ENCODE results near the gene PRDX5.

The PRDX5 gene

DNA sequence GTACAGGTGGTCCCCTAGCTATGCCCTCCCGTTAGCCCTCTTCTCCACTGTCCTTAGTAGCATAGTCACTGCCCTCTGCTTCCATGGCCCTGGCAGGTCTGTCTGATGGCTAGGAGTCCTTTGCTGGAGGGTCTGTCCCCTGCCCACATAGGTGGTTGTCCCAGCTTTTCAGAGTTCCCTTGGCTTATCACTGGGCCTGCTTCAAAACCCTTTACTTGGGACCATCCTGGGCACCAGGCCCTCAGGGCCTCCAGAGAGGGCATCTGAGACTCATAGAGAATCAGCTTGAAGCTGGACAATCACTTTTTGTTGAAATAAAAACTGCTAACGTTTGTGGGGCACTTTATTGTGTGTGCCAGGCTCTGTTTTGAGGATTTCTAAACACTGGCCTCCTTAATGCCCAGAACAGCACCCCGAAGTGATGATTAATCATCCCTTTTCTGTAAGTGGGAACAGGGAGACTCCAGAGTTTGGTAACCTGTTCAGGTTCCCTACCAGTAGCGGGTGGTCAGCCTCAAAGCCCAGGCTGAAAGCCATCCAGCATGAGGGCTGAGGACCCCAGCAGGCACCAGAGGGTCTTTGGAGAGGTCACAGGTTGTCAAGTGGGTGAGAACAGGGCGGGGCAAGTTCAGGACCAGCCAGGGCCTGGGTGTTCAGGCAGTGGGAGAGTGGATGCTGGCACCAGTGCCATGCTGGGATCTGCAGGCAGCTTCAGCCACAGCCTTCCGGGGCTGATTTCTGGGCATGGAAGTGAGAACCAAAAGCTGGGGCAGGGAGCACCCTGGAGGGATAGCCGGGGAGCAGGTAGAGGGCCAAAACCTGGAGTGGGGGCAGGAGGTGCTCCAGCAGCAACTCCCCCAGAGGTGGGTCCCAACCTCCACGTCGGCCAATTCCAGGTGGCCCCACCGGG is 27.3 kb upstream of the PRDX5 start:
- DNase-seq = no peak

DNA sequence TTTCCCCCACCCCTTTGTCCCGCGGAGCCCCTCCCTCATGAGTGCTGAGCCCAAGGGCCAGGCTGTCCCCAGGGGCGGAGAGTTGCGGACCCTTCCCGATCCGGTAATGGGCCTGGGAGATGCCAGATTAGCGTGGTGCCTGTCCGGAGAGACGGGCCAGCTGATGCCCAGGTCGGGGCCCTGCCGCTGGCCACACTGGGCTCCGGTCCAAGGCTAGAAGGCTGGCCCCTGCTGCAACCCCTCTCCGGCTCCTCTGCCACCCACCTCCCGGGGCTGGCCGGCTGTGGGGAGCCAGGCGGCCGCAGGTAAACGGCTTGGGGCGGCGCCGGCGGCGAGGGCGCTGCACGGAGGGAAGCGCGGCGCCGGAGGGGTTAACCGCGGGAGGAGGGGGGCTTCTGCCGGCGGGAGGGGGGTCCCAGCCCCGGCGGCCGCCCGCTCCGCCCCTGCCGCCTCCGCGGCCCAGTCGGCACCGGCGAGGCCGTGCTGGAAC is 26.6 kb upstream of the PRDX5 start, which contains the start of gene KCNK4:
Gene KCNK4 (plus strand): TSS at position 41 of the 490 bp plus-strand sequence. CDS start 1,717 bp downstream, outside the sequence.
- DNase-seq = no peak

DNA sequence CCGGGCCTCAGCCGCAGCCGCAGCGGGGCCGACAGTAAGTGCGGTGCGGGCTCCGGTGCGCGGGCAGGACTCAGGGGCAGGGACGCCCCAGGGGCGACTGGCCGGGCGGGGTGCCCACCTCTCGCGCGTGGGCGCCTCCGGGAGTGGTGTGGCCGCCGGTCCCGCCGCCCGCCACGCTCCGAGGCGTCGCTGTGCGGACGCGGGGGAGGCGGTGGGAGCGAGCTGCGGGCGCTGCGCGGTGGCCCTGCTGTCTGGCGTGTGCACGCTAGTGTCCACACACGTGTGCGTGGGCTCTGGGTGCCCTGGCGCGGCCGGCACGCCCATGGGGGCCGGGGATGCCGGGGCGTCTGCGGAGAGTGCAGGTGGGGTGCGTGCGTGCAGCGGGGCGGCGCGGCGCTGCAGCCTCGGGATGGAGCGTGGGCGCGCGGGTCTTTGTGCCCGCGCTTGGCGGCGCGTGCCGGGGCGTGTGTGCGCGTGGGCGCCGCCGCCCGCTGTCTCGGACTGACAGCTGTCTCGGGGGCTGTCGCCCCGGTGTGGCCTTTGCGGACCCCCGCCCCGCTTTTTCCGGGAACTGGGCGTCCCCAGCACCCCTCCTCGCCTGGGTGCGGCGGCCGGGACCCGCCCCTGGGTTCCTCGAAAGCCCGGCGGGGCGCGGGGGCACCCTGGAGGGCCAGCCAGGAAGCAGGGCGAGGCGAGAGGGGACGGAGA is 26.0 kb upstream of the PRDX5 start:
- no peak for DNase-seq

DNA sequence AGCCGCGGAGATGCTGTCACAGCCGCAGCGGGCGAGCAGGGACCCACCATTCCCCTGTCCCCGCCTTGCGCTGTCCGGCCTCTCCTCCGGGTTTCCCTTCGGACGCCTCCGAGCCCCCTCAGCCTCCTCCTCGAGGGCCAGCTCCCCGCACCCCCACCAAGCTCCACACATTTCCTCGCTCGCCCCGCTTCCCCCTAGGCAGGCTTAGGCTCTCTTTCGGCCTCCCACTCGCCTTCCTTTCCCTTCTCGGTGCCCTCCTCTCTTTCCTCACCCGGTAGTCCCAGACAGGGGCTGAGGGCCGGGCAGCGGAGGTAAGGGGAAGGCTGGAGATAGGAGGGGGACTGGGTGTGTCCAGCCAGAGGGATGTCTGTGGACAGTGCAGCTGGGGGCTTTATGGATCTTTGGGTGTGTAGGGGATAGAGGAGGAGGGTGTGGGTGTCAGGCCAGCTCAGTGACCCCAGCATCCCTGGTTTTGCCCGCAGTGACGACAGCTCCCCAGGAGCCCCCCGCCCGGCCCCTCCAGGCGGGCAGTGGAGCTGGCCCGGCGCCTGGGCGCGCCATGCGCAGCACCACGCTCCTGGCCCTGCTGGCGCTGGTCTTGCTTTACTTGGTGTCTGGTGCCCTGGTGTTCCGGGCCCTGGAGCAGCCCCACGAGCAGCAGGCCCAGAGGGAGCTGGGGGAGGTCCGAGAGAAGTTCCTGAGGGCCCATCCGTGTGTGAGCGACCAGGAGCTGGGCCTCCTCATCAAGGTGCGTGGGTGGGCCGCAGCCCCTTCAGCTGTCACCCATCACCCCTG is 25.3 kb upstream of the PRDX5 start:
- DNase-seq = no peak

DNA sequence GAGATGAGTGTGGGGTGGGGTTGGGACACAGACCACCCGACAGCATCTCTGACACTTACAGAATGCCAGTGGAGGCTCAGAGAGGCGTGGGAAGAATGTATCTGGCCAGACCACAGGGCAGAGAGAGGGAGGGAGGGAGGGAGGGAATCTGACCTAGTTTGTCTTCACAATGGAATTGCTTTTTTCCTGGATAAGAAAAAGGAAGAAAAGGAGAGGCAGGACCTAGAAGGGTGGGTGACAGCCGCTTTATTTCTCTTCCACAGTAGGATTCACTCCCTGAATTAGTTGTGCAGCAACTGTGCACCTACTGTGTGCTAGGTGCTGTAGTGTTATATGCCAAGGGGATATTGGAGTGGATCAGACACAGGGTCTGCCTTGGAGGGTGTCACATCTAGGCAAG is 23.1 kb upstream of the PRDX5 start:
- no peak for DNase-seq

DNA sequence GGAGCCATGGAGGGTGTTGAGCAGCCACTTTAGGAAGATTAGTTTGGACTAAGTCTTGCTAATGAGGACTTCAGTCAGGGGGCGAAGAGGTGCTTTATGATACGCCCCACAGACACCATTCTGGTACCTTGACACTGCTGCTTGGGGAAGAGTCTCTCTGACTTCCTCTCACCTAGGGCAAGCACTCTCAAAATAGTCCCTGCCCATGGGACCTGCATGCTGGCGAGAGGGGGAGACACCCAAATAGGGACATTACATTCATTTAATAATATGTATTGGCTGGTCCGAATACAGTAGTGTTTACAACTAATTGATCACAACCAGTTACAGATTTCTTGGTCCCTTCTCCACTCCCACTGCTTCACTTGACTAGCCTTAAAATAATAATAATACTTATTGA is 22.2 kb upstream of the PRDX5 start:
- no peak for DNase-seq

DNA sequence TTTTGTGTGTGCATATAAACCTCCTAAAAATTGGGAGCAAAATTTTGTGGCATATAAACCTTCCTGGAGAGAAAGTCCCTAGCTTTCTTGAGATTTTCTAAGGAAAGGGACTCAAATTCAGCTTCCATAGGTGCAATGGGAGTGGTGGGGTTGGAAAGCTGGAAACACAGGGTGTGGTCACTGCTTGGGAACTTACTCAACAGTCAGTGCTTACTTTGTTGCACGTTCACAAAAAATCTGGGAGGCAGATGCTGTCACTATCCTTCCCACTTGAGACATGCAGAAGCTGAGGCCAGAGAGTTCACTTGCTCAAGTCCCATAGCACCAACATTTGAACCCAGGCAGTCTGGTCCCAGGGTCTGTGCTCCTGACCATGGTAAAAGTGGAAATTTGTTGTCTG is 21.7 kb upstream of the PRDX5 start:
- DNase-seq = no peak

DNA sequence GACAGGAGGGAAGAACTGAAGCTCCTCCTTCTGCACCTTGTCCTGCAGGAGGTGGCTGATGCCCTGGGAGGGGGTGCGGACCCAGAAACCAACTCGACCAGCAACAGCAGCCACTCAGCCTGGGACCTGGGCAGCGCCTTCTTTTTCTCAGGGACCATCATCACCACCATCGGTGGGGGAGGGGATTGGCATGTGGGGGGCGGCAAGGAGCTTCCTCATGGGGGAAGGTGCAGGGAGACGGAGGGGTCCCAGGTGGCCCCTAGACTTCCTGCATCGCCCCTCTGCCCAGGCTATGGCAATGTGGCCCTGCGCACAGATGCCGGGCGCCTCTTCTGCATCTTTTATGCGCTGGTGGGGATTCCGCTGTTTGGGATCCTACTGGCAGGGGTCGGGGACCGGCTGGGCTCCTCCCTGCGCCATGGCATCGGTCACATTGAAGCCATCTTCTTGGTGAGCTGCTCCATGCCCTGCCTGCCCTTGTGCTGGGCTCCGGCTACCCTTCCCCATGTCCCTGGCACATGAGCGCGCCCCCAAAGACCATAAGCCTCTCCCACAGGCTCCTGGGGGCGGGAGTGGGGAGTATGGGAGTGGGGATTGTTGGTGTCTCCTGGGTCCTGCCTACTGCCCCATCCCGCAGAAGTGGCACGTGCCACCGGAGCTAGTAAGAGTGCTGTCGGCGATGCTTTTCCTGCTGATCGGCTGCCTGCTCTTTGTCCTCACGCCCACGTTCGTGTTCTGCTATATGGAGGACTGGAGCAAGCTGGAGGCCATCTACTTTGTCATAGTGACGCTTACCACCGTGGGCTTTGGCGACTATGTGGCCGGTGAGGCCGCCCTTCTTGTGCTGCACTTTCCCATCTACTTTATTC is 20.9 kb upstream of the PRDX5 start:
- DNase-seq = no peak

DNA sequence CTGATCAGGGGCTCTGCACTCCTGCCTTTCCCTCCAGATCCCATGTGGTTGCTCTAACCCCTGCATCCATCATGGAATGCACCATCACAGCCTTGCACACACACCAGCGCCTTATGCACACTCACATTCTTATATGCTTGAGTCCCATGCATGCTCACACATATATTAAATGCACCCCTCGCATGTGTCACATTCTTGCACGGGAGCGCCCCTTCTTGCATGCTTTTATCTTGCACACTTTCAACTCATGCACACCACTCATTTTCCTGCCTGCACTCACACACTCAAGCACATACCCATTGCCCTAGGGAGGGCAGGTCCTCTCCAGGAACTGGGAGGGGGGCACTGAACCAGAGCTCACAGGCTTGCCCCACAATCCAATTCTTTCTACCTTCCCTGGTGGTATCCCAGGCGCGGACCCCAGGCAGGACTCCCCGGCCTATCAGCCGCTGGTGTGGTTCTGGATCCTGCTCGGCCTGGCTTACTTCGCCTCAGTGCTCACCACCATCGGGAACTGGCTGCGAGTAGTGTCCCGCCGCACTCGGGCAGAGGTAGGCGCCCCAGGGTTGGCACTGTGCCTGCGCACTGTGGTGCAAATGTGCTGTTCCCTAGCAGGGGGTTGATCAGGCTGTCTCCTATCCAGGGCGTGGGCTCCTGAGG is 20.1 kb upstream of the PRDX5 start:
- no peak for DNase-seq

DNA sequence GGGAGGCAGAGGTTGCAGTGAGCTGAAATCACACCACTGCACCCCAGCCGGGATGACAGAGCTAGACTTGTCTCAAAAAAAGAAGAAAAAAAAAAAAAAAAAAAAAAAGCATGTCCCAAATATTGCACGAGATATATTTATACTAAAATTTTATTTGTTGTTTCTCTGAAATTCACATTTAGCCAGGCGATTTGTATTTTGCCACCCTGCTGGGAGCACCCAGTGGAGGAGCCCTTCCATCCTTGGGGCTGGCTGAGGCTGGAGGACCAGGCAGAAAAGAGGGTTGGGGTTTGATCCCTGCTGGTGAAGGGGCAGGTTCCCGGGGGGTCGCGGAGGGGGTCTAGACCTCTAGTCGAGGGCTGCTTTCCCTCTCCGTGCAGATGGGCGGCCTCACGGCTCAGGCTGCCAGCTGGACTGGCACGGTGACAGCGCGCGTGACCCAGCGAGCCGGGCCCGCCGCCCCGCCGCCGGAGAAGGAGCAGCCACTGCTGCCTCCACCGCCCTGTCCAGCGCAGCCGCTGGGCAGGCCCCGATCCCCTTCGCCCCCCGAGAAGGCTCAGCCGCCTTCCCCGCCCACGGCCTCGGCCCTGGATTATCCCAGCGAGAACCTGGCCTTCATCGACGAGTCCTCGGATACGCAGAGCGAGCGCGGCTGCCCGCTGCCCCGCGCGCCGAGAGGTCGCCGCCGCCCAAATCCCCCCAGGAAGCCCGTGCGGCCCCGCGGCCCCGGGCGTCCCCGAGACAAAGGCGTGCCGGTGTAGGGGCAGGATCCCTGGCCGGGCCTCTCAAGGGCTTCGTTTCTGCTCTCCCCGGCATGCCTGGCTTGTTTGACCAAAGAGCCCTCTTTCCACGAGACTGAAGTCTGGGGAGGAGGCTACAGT is 18.7 kb upstream of the PRDX5 start:
- DNase-seq = no peak

DNA sequence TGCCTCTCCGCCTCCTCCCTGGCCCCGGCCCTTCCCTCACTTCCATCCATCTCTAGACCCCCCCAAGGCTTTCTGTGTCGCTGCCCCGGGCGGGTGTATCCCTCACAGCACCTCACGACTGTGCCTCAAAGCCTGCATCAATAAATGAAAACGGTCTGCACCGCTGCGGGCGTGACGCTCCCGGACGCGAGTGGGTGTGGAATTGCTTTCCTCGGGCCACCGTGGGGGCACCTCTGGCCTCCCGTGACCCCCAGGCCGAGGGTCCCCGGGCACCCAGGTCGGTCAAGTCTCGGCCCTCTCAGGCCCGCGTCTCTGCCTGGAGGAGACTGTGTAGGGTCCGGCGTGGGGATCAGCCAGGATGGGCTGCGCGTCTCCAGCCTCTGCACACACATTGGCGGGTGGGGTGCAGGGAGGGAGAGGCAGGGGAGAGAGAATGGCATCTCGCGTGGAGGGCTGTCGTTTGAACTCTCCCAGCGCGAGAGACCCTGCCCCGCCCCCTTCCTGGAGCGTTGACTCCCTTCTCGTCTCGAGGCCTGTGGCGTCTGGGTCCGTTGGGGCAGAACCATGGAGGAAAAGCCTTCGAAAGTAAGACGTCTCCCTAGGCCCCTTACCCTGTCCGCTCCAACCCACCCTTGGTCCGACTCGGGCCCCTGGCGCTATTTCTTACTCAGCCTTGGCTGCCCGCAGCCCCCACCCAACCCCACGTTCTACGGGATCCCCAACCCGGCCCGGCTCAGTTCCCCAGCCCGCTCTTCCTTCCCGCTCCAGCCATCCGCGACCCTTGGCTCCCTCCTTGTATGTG is 17.9 kb upstream of the PRDX5 start, which contains the start of gene CATSPERZ:
Gene CATSPERZ (plus strand): TSS at position 512 of the 802 bp plus-strand sequence. CDS start 53 bp downstream, at position 565.
- no peak for DNase-seq

DNA sequence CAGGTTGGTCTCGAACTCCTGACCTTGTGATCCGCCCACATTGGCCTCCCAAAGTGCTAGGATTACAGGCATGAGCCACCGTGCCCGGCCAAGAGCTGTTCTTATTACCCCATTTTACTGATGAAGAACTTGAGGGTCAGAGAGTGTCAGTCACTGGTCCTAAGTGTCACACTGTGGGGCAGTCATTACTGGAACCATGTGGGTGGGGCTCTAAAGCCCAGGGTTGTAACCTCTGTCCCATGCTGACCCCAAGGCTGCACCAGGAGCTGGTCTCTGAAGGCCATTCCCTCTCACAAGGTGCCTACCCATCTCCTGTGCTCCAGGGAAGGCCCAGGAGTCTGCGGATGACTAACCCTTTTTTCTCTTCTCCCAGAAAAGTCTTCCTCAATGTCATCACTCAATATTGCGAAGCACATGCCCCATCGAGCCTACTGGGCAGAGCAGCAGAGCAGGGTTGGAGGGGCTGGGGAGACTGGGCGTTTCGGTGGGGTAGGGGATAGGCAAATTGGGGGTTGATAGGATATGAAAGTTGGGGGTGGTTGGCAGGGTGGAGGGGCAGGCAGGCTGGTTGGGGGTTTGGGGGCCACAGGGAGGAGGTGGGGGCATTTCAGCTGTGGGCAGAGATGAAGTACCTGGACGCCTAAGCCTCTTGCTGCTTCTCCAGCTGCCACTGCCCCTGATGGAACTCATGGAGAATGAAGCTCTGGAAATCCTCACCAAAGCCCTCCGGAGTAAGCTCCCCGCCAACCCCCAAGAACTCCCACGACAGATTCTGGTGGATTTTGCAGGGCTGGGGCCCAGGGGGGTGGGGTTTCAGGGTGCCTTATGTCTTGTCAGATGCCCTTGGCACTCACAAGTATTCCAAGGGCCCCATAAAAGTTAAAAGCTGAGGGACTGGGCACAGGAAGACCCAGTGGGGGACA is 14.6 kb upstream of the PRDX5 start:
- no peak for DNase-seq

DNA sequence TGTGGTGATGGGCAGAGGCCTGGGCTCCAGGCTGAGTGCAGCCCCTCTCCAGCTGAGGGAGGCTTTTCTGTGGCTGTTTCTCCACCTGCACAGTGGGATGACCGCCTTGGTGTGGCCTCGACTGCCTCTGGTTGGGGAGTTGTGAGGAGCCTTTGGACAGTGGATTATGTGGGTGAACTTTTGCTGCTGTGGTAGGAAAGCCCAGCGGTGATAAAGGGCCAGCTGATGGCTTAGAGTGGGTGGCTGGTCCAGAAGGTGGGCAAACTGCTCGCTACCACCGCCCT is 13.9 kb upstream of the PRDX5 start:
- DNase-seq = no peak

DNA sequence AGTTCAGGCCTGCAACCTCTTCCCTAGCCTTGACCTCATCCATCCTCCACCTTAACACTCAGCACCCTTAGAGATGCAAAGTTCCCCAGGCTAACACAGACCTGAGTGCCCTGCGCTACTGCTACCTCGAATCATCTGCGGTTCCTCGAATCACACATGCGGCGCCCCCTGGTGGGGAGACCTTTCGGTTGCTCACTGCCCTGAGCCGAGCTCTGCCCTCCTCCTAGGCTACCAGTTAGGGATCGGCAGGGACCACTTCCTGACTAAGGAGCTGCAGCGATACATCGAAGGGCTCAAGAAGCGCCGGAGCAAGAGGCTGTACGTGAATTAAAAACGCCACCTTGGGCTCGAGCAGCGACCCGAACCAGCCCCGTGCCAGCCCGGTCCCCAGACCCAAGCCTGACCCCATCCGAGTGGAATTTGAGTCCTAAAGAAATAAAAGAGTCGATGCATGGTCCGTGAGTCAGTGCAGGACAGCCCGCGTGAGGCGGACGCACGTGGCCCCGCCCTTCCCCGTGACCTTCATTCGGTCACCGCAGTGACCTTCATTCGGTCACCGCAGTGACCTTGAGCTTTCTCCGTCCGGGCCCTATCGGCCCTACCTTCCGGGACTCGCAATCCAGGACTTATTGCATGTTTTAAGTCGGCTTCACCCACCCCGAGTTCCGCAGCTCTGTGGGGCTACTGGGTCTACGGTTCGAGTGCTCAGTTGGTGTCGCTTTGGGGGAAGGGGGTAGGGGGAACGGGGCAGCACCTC is 13.4 kb upstream of the PRDX5 start:
- DNase-seq = peak; percentile 84

DNA sequence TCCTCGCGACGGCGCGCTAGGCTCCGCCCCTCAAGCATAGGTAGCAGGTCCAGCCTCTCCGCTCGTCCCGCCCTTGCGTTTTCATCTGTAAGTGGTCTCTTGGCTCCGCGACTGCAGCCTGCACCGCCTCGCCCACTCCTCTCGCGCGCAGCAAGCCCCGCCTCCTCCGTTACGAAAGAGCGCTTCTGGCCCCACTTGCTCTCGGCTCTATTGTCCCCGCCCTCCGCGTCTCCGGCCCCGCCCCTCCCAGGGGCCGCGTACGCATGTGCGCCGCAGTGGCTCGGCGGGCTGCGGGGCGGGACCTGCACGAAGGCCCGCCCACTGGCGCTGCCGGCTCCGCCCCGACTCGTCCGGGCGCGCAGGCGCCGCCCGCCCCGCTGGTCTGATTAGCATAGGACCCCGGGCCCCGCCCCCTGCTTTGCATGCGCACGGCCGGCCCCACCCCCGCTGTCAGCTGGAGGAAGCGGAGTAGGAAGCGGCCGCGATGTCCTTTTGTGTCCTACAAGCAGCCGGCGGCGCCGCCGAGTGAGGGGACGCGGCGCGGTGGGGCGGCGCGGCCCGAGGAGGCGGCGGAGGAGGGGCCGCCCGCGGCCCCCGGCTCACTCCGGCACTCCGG is 12.7 kb upstream of the PRDX5 start, which contains the start of gene ESRRA:
Gene ESRRA (plus strand): TSS at position 450 of the 616 bp plus-strand sequence. CDS start 1,656 bp downstream, outside the sequence.
- DNase-seq = peak; percentile 100

DNA sequence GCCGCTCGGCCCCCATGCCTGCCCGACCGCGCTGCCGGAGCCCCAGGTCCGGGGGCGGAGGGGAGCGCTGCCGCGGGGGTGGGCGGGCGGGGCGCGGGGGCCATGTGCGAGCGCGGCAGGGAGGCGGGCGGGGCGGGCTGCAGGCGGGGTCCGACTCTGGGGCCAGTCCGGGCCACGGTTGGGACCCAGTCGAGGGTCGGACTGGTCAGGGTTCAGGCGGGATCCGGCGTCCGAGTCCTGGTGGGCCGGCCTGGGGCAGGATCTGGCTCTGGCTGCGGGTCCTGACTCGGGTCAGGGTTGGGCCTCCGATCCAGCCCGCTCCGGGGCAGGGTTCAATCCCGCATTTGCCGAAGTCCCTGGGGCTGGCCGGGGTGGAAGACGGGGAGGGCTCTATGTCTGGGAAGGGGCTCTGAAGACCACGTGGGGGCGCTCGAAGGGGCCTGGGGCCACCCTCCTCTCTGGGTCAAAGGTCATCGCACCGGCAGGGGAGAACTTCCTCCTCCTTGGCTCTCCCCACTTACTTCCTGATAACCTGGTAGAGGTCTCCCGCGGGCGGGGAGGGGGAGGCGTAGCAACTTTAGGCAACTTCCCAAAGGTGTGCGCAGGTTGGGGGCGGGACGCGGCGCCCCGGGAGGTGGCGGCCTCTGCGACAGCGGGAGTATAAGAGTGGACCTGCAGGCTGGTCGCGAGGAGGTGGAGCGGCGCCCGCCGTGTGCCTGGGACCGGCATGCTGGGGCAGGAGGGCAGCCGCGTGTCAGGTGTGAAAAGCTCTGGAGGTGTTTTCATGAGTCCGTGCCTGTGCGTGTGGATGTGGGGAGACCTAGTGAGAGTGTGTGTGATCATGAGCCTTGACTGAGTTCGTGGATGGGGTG is 12.0 kb upstream of the PRDX5 start:
- DNase-seq = peak; percentile 52

All from GDM1 (cell line).